Epithelial cell of esophagus (primary cell): ENCODE data around the gene FGD6.

Experiments
- DNase-seq: peaks from one replicate; pipeline ENCODE4 v3.0.0; 2010; ENCODE audit warnings: low read depth
- H3K4me3 ChIP-seq: 2 replicates; pipeline ENCODE4 v1.5.1; 2011; ENCODE audit warnings: mild to moderate bottlenecking, low read length, control low read depth
- CTCF ChIP-seq: IDR thresholded peaks from 2 replicates; pipeline ENCODE4 v1.5.1; 2011; ENCODE audit warnings: low read depth, mild to moderate bottlenecking, low read length, control low read depth, inconsistent platforms; ENCODE audit not compliant: insufficient read depth; ENCODE audit errors: missing control alignments

Gene FGD6

GRCh38 chr12:95213928-95214327 lies 3.3 kb downstream of the FGD6 start:
- no peak overlapping the region for H3K4me3 ChIP-seq
- no peak for TF ChIP-seq CTCF
- no peak for DNase-seq

- DNase-seq = no peak
- no peak for TF ChIP-seq CTCF
These were observed 4.1 kb downstream of the FGD6 start for GRCh38 chr12:95213119-95213518.

GRCh38 chr12:95212586-95212985 lies 4.7 kb downstream of the FGD6 start:
- TF ChIP-seq CTCF = no peak
- H3K4me3 ChIP-seq = no peak overlapping the region
- DNase-seq = peak; percentile 60

More at GRCh38 chr12:95213119-95213518, 4.1 kb downstream of the FGD6 start:
- no peak overlapping the region for H3K4me3 ChIP-seq

- no peak for TF ChIP-seq CTCF
- H3K4me3 ChIP-seq = no peak overlapping the region
- DNase-seq = no peak
These were observed 8.6 kb downstream of the FGD6 start for GRCh38 chr12:95208678-95209077.

GRCh38 chr12:95207407-95207806 lies 9.9 kb downstream of the FGD6 start:
- DNase-seq = no peak
- no peak for TF ChIP-seq CTCF
- H3K4me3 ChIP-seq = no peak overlapping the region

GRCh38 chr12:95206916-95207315 lies 10.4 kb downstream of the FGD6 start:
- TF ChIP-seq CTCF = no peak
- H3K4me3 ChIP-seq = no peak overlapping the region
- no peak for DNase-seq

GRCh38 chr12:95205685-95206084 lies 11.6 kb downstream of the FGD6 start:
- no peak overlapping the region for H3K4me3 ChIP-seq
- DNase-seq = peak; percentile 95
- no peak for TF ChIP-seq CTCF
